Kidney epithelial cell (primary cell): ENCODE results near the gene GRM7. TPM values are rescaled to one million over a fixed set of nuclear protein-coding genes. Genes with fewer than 3 reads are reported as not detected.

Source experiments
- DNase-seq: peaks from one replicate; pipeline ENCODE4 v3.0.0-alpha.2; 2010; ENCODE audit warnings: low read depth
- H3K27me3 ChIP-seq: 2 replicates; pipeline ENCODE4 v1.6.0; 2011; ENCODE audit warnings: low read length; ENCODE audit not compliant: control insufficient read depth, insufficient read depth
- H3K36me3 ChIP-seq: 2 replicates; pipeline ENCODE4 v1.5.1; 2011; ENCODE audit warnings: low read length; ENCODE audit not compliant: control insufficient read depth, insufficient read depth
- H3K4me3 ChIP-seq: 2 replicates; pipeline ENCODE4 v1.5.1; 2011; ENCODE audit warnings: low read depth, mild to moderate bottlenecking, control low read depth, low read length
- CTCF ChIP-seq: IDR thresholded peaks from 2 replicates; pipeline ENCODE4 v1.5.1; 2011; ENCODE audit warnings: mild to moderate bottlenecking, moderate library complexity, low read length, control low read depth, inconsistent platforms; ENCODE audit not compliant: insufficient read depth, poor library complexity, severe bottlenecking
- total RNA-seq: library from RNA; depleted of rRNA; stranded (reverse); fragments of >200 nt; gene quantifications from 2 replicates; pipeline ENCODE4 v1.2.3, GENCODE V29; 2015

The GRM7 gene
- total RNA-seq, 1 donor from 2014 or later, result 0.17 TPM

DNA sequence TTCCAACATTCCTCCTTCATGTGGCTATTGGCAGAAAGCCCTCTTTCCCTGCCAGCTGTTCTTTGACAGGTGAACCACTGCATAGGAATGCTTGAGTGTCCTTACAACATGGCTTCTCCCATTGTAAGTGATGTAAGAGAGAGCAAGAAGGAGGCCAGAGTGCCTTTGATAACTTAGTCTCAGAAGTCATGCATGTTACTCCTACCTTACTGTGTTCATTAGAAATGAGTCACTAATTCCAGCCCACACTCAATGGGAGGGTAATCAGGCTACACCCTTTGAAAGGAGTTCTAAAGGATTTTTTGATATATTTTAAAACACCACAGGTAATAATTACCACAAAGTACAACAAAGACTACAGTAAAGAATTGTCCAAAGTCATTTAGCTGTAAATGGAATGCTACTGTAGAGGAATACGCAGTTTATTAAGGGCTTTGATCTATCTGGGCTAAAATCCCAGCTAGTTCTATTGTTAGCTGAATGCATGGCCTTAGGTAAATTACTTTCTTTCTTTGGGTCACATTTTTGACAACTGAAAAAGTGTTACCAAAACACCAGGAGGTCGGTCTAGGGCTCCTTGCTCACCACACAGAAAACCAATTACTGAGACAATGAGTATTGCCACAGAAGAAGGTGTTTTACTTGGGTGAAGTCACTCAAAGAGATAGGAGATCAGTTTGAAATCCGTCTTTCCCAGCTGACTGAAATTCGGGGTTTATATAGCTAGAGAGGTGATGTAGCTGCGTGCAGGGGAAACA lies 154.9 kb downstream of the GRM7 start:
- H3K36me3 ChIP-seq, result no peaks in the 10 kb centered on the region
- DNase-seq, result peak; percentile 70
- H3K4me3 ChIP-seq, result no peak overlapping the region
- no peaks in the 10 kb centered on the region for H3K27me3 ChIP-seq
- TF ChIP-seq CTCF, result no peak

GRCh38 chr3:7025581-7026300 lies 164.8 kb downstream of the GRM7 start:
- no peak for TF ChIP-seq CTCF
- Histone ChIP-seq H3K4me3 (no peak overlapping the region), H3K27me3 (no peaks in the 10 kb centered on the region), H3K36me3 (no peaks in the 10 kb centered on the region)
- no peak for DNase-seq

DNA sequence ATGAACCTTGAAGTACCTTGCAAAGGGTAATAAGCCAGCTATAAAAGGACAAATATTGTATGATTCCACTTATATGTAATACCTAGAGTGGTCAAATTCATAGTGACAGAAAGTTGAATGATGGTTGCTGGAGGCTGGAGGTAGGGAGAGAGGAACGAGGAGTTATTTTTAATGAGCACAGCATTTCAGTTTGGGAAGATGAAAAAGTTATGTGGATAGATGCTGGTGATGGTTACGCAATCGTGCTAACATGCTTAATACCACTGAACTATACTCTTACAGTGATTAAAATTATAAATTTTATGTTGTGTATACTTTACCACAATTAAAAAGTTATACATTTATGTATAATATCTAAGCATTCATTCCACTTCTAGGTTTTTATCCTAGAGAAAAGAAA lies 168.6 kb downstream of the GRM7 start:
- Histone ChIP-seq H3K27me3 (no peaks in the 10 kb centered on the region), H3K36me3 (no peaks in the 10 kb centered on the region), H3K4me3 (no peak overlapping the region)
- no peak for TF ChIP-seq CTCF
- DNase-seq, result no peak

GRCh38 chr3:7038394-7038793 lies 177.5 kb downstream of the GRM7 start:
- no peak for TF ChIP-seq CTCF
- H3K4me3 ChIP-seq, result no peak overlapping the region
- no peaks in the 10 kb centered on the region for H3K36me3 ChIP-seq
- no peak for DNase-seq
- H3K27me3 ChIP-seq, result no peaks in the 10 kb centered on the region

DNA sequence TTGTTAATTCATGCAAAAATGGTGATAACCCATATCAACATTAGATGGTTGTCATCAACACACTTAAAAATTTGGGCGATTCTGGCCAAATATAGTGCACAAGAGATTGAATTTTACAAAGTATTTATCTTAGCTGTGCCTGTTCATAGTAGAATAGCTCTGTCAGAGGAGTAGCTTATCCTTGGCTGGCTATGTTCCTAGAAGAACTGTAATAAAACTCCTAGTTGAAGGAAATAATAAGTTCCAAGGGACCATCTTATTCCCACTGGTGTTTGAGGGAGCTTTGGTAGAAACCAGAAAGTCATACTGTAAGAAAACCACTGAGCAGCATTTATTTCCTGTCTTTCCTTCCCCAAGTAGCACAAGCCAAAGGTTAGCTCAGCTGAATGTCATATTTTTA lies 201.8 kb downstream of the GRM7 start:
- Histone ChIP-seq H3K36me3 (no peaks in the 10 kb centered on the region), H3K27me3 (no peaks in the 10 kb centered on the region), H3K4me3 (no peak overlapping the region)
- DNase-seq, result no peak
- TF ChIP-seq CTCF, result no peak
